Epithelial cell of prostate (primary cell): Measurements from ENCODE around the gene TXNRD3.
A peak's percentile ranks its signal among the peaks of the same experiment; 100 is the strongest.
"Not testable (repeated sequence)": the region's sequence is repeated elsewhere in the genome, so short reads cannot be mapped to it uniquely, and the experiment has no call there.

Experiments
- DNase-seq: peaks from one replicate; pipeline ENCODE4 v3.0.0-alpha.2; 2011; ENCODE audit warnings: low read depth, low spot score
- H3K27ac ChIP-seq: fragments of 450-650 bp; 2 replicates; pipeline ENCODE4 v1.5.1; 2017; ENCODE audit warnings: mild to moderate bottlenecking

The TXNRD3 gene

GRCh38 chr3:126655887-126656286, 963 bp upstream of the TXNRD3 start:
- DNase-seq = no peak
- no peak overlapping the region for H3K27ac ChIP-seq

- peak overlapping the region; percentile 18 for H3K27ac ChIP-seq
- DNase-seq = peak; percentile 24
Measured at GRCh38 chr3:126649556-126650092, 5.3 kb downstream of the TXNRD3 start.

DNA sequence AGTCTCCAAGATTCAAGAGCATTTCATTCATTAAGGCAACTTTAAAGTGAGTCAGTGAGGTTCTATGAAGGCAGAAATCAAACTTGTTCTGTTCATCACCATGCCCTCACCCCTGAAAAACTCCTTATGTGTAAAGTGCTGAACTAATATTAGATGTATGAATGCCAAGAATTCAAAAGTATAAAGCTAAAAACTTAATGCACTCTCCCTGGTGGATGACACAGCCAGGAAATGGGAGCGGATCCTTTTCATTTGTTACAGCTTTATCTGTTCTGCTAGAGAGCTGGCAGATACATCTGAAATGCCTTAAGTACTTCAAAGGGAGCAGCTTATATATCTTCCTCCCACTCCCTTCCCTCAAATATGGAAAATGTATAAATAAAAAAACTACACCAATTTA, 8.2 kb downstream of the TXNRD3 start:
- DNase-seq = no peak
- H3K27ac ChIP-seq = no peak overlapping the region

- DNase-seq = no peak
- no peak overlapping the region for H3K27ac ChIP-seq
Measured at GRCh38 chr3:126644615-126645014, 10.3 kb downstream of the TXNRD3 start.

DNA sequence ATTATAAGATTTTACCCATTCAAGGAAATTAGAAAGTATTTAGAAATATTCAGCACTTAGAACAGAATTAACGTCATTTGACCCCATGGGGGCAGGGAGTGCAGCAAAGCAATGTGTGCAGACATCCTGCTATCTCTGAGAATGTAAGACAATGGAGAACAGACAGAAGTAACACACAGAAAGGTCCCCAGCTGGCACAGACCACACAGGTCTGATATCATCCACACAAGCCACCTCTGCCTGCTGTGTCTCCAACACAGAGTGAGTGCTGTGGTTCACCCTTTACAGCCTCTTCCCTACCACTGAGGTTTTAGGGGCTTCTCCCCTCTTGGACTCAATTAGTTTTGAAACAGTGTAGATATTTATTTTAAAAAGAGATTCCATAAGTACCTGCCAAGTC, 16.1 kb downstream of the TXNRD3 start:
- DNase-seq = no peak
- no peak overlapping the region for H3K27ac ChIP-seq

DNA sequence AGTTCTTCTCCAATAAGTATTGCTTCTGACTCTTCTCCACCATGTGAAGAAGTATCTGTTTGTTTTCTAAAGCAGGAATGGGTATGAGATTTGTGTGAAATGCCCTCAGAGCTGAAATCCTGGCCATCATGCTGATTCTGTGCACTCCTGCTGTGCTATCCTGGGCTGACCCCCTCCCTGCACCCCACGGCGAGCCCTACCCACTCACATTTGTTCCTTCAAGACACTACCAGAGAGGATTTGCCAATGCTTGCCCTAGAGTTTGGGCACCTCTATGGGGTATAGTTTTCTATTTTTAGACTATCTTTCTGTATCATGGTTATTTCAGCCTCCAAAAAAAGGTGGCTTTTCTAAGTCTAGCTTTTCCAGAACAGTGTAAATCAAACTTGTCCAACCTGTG, 18.5 kb downstream of the TXNRD3 start:
- no peak overlapping the region for H3K27ac ChIP-seq
- no peak for DNase-seq

GRCh38 chr3:126634803-126635202, 20.1 kb downstream of the TXNRD3 start:
- no peak for DNase-seq

DNA sequence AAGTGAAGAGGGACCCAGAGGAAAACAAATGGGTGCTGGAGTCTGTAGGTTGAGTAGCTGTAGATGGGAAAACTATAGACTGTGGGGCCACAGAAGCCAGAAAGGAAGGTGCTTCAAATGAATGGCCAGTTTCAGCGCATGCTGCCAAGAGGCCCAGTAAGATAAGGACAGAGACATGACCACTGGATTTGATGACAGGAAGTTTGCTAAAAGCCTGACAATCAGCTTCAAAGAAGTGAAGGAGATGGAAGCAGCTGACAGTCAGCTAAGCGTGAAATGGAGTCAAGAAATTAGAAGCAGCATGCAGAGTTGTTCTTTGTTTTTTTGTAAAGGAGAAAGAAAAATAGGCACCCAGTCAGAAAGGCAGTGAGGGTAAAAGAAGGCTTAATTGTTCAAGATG, 24.9 kb downstream of the TXNRD3 start:
- no peak for DNase-seq
- no peak overlapping the region for H3K27ac ChIP-seq

More at GRCh38 chr3:126634803-126635202, 20.1 kb downstream of the TXNRD3 start:
- no peak overlapping the region for H3K27ac ChIP-seq

DNA sequence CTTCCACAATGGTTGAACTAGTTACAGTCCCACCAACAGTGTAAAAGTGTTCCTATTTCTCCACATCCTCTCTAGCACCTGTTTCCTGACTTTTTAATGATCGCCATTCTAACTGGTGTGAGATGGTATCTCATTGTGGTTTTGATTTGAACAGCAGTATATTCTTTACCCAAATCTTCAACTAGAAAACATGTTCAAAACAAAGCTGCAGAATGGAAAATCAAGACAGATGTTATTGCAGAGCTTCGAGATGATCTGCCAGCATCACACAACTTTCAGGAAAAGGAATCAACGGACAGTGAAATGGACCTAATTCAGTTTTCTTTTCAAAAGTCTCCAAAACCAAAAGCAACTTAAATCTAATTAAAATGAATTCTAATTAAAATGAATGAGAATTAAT, 29.2 kb downstream of the TXNRD3 start:
- DNase-seq, H3K27ac ChIP-seq: not testable (repeated sequence)

- peak overlapping the region; percentile 41 for H3K27ac ChIP-seq
- DNase-seq = no peak
Measured at GRCh38 chr3:126622694-126623093, 32.2 kb downstream of the TXNRD3 start.

DNA sequence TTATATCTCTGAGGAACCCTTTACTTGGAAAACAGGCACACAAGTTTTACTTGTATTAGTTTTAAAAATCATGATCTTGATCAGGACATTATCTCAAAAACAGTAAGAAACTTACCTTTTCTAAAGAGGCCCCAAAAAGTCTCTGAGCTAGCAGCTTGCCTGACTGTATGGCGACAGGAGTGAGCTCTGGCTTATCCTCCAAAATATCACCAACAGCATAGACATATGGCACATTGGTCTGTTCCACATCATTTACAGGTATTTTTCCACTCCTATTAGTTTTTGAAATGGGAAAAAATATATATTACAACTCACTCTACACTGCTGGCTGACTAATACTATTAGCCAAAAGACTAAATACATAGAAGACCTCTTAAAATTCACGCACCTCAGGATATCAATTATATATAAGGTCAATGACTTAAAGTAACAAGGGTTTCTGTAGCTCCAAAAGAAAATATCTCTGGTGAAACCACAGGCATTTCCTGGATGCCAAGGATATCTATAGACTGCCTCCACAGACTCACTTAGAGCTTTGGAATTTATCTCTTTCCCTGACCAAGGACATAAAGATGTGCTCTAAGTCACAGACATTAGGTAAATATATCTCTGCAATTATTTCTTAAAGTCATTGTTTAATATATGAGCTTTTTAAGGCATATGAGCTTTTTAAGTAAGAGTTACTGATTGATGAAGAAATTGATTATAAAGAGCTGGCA, 33.1 kb downstream of the TXNRD3 start:
- H3K27ac ChIP-seq = peak overlapping the region; percentile 41
- DNase-seq = no peak

- no peak for DNase-seq
- H3K27ac ChIP-seq = peak overlapping the region; percentile 41
Measured at GRCh38 chr3:126621171-126621570, 33.8 kb downstream of the TXNRD3 start.

DNA sequence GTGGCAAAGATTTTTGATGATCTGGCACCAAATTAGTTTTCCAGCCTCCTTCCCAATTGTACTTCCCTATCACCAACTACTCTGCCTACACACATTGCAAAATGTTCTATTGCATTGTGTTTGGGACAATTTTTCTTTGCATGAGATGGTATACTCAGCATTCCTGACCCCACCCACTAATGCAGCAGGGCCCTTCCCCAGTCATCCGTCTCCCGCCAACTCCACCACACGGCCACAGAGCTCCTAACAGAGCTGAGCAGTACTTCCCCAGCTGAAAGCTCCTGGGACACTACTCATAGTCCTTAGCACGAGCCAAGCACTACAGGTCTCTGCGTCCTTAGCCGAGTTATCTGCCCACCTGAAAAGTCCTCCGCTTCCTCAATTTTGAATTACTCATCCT, 34.2 kb downstream of the TXNRD3 start:
- H3K27ac ChIP-seq = no peak overlapping the region
- no peak for DNase-seq

DNA sequence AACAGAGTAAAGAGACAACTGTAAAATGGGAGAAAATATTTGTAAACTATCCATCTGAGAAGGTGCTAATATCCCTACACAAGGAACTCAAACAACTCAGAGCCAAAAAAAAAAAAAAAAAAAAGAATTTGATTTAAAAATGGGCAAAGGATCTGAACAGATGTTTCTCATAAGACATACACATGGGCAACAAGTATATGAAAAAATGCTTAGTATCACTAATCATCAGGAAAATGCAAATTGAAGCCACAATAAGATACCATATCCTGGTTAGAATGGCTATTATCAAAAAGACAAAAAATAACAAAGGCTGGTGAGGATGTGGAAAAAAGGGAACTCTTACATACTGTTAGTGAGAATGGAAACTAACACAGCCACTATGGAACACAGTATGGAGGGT, 36.2 kb downstream of the TXNRD3 start:
- no peak overlapping the region for H3K27ac ChIP-seq
- DNase-seq = no peak

DNA sequence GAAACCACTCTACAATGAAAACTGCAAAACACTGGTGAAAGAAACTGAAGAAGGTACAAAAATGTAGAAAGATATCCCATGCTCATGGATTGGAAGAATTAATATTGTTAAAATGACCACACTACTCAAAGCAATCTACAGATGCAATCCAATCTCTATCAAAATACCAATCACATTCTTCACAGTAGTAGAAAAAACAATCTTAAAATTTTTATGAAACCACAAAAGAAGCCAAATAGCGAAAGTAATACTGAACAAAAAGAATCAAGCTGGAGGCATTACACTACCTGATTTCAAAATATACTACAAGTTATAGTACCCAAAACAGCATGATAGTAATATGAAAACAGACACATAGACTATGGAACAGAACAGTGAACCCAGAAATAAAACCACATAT, 36.9 kb downstream of the TXNRD3 start:
- no peak for DNase-seq
- H3K27ac ChIP-seq = no peak overlapping the region

GRCh38 chr3:126617571-126617970, 37.4 kb downstream of the TXNRD3 start:
- peak overlapping the region; percentile 38 for H3K27ac ChIP-seq
- DNase-seq = no peak

GRCh38 chr3:126616931-126617330, 38.0 kb downstream of the TXNRD3 start:
- no peak for DNase-seq
- H3K27ac ChIP-seq = peak overlapping the region; percentile 38

GRCh38 chr3:126613479-126614188, 41.3 kb downstream of the TXNRD3 start:
- DNase-seq = no peak
- no peak overlapping the region for H3K27ac ChIP-seq

DNA sequence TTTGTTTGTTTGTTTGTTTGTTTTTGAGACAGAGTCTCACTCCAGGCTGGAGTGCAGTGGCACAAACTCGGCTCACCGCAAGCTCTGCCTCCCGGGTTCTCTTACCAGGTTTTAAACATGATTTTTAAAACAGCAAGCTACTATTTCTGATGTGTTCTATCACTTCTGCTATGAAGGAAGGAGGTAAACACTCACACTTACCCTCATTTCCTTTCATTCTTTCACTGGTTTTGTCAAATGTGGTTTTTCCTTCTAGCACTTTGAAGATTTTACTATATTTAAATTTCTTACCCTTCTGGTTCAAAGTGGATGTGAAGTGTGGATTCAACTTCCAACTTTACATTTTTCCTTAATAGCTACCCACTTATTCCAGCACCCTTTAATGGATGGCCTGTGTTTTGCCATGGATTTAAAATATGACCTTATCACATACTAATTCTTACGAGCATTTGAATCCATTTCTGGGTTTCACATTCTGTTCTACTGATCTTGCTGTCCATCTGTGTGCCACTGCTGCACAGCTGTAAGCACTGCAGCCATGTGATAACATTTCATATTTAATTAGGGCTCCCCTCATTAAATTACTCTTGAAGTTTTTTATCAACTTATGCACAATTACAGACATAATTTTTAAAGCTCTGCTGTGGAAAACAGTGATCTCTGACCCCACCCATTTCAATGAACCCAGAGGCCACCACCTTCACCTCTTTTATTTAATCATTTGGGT, 42.3 kb downstream of the TXNRD3 start:
- no peak overlapping the region for H3K27ac ChIP-seq
- no peak for DNase-seq

GRCh38 chr3:126609909-126610308, 45.0 kb downstream of the TXNRD3 start:
- H3K27ac ChIP-seq = no peak overlapping the region
- DNase-seq = no peak
